H9 (cell line): Measurements from ENCODE around the gene UQCR10. TPM values are rescaled to one million over a fixed set of nuclear protein-coding genes. Genes with fewer than 3 reads are reported as not detected.

Source experiments
- DNase-seq: peaks from one replicate; pipeline ENCODE4 v3.0.0-alpha.2; 2017
- H2AFZ ChIP-seq: one replicate; pipeline ENCODE4 v1.6.1; 2013; ENCODE audit warnings: mild to moderate bottlenecking, low read length, control low read depth, moderate library complexity
- H2AK5ac ChIP-seq: 2 replicates; pipeline ENCODE4 v1.6.1; 2013; ENCODE audit warnings: low read length, control low read depth, mixed read lengths; ENCODE audit not compliant: insufficient read length
- H2BK120ac ChIP-seq: one replicate; pipeline ENCODE4 v1.6.1; 2013; ENCODE audit warnings: low read depth, mild to moderate bottlenecking, low read length, control low read depth, inconsistent platforms; ENCODE audit not compliant: poor library complexity, severe bottlenecking
- H2BK12ac ChIP-seq: 2 replicates; pipeline ENCODE4 v1.6.1; 2013; ENCODE audit warnings: low read length, control low read depth, mixed read lengths, low read depth; ENCODE audit not compliant: insufficient read length
- H2BK15ac ChIP-seq: 2 replicates; pipeline ENCODE4 v1.6.1; 2013; ENCODE audit warnings: low read depth, low read length, control low read depth
- H2BK20ac ChIP-seq: one replicate; pipeline ENCODE4 v1.6.1; 2013; ENCODE audit warnings: low read depth, mild to moderate bottlenecking, low read length, control low read depth, inconsistent platforms; ENCODE audit not compliant: poor library complexity, severe bottlenecking
- H2BK5ac ChIP-seq: 2 replicates; pipeline ENCODE4 v1.6.1; 2013; ENCODE audit warnings: low read length, control low read depth, mixed read lengths; ENCODE audit not compliant: insufficient read length
- H3K14ac ChIP-seq: 2 replicates; pipeline ENCODE4 v1.6.1; 2013; ENCODE audit warnings: low read length, control low read depth; ENCODE audit not compliant: insufficient read depth
- H3K18ac ChIP-seq: 2 replicates; pipeline ENCODE4 v1.6.1; 2013; ENCODE audit warnings: low read depth, mild to moderate bottlenecking, mixed read lengths, low read length, control low read depth; ENCODE audit not compliant: insufficient read length
- H3K23ac ChIP-seq: 2 replicates; pipeline ENCODE4 v1.6.1; 2013; ENCODE audit warnings: low read length, control low read depth, mixed read lengths, low read depth; ENCODE audit not compliant: insufficient read length
- H3K23me2 ChIP-seq: 2 replicates; pipeline ENCODE4 v1.6.1; 2013; ENCODE audit warnings: low read depth, mild to moderate bottlenecking, mixed read lengths, low read length, control low read depth; ENCODE audit not compliant: insufficient read length, poor library complexity, severe bottlenecking
- H3K27ac ChIP-seq: 2 replicates; pipeline ENCODE4 v1.5.1; 2013; ENCODE audit warnings: low read length, control low read depth, mixed read lengths, low read depth; ENCODE audit not compliant: insufficient read length
- H3K27me3 ChIP-seq: 2 replicates; pipeline ENCODE4 v1.6.1; 2013; ENCODE audit warnings: low read length, control low read depth, inconsistent platforms; ENCODE audit not compliant: insufficient read depth
- H3K4ac ChIP-seq: 2 replicates; pipeline ENCODE4 v1.6.1; 2013; ENCODE audit warnings: low read depth, mild to moderate bottlenecking, control low read depth, inconsistent platforms, low read length, moderate library complexity
- H3K4me1 ChIP-seq: 2 replicates; pipeline ENCODE4 v1.6.1; 2013; ENCODE audit warnings: low read length, control low read depth, inconsistent platforms; ENCODE audit not compliant: insufficient read depth
- H3K4me2 ChIP-seq: 2 replicates; pipeline ENCODE4 v1.6.1; 2013; ENCODE audit warnings: low read length, control low read depth, mixed read lengths; ENCODE audit not compliant: insufficient read length, insufficient read depth
- H3K56ac ChIP-seq: 2 replicates; pipeline ENCODE4 v1.6.1; 2013; ENCODE audit warnings: low read depth, mild to moderate bottlenecking, mixed read lengths, low read length, control low read depth; ENCODE audit not compliant: insufficient read length
- H3K79me1 ChIP-seq: 2 replicates; pipeline ENCODE4 v1.6.1; 2013; ENCODE audit warnings: low read depth, mild to moderate bottlenecking, moderate library complexity, low read length, control low read depth, inconsistent platforms; ENCODE audit not compliant: insufficient read depth, poor library complexity, severe bottlenecking
- H3K79me2 ChIP-seq: 2 replicates; pipeline ENCODE4 v1.6.1; 2013; ENCODE audit warnings: low read length, control low read depth, inconsistent platforms; ENCODE audit not compliant: insufficient read depth
- H3K9ac ChIP-seq: 2 replicates; pipeline ENCODE4 v1.6.1; 2013; ENCODE audit warnings: low read length, control low read depth, mixed read lengths; ENCODE audit not compliant: insufficient read length; ENCODE audit errors: extremely low read depth
- H3K9me3 ChIP-seq: one replicate; pipeline ENCODE4 v1.6.1; 2013; ENCODE audit warnings: low read depth, low read length, inconsistent platforms; ENCODE audit not compliant: control insufficient read depth
- H3T11ph ChIP-seq: one replicate; pipeline ENCODE4 v1.6.1; 2013; ENCODE audit warnings: mild to moderate bottlenecking, low read length, control low read depth, inconsistent platforms
- H4K20me1 ChIP-seq: one replicate; pipeline ENCODE4 v1.6.1; 2013; ENCODE audit not compliant: control insufficient read depth, insufficient read length, insufficient read depth
- H4K5ac ChIP-seq: 2 replicates; pipeline ENCODE4 v1.6.1; 2013; ENCODE audit warnings: low read depth, mild to moderate bottlenecking, mixed read lengths, low read length, control low read depth; ENCODE audit not compliant: insufficient read length
- H4K8ac ChIP-seq: replicated peaks from 2 replicates; pipeline ENCODE4 v1.6.1; 2013; ENCODE audit warnings: low read length, control low read depth, mixed read lengths, low read depth; ENCODE audit not compliant: insufficient read length
- H4K91ac ChIP-seq: 2 replicates; pipeline ENCODE4 v1.6.1; 2013; ENCODE audit warnings: low read depth, mild to moderate bottlenecking, moderate library complexity, mixed read lengths, low read length, control low read depth; ENCODE audit not compliant: insufficient read length
- H3K27ac Mint-ChIP-seq, 3 experiments: 2 replicates in 2 of 3; 3 replicates in 1 of 3; pipeline ENCODE4 v1.8.0; 2020 to 2021; ENCODE audit warnings: mixed read lengths in 3 of 3, mild to moderate bottlenecking in 1 of 3, moderate library complexity in 1 of 3
- H3K27me3 Mint-ChIP-seq: 2 replicates; pipeline ENCODE4 v1.8.0; 2021; ENCODE audit warnings: low read depth, mild to moderate bottlenecking, moderate library complexity, mixed read lengths
- H3K36me3 Mint-ChIP-seq, 3 experiments: 2 replicates in 2 of 3; 3 replicates in 1 of 3; pipeline ENCODE4 v1.8.0; 2020 to 2021; ENCODE audit warnings: low read depth in 3 of 3, mixed read lengths in 3 of 3; ENCODE audit not compliant: insufficient read depth in 1 of 3
- H3K4me1 Mint-ChIP-seq, 2 experiments: 2 replicates each; pipeline ENCODE4 v1.8.0; 2020; ENCODE audit warnings: mixed read lengths in 2 of 2
- H3K4me3 Mint-ChIP-seq, 2 experiments: 2 replicates in 1 of 2; 3 replicates in 1 of 2; pipeline ENCODE4 v1.8.0; 2020 to 2021; ENCODE audit warnings: mild to moderate bottlenecking in 2 of 2, mixed read lengths in 2 of 2, moderate library complexity in 1 of 2
- H3K9me3 Mint-ChIP-seq, 2 experiments: 2 replicates in 1 of 2; 3 replicates in 1 of 2; pipeline ENCODE4 v1.8.0; 2020; ENCODE audit warnings: mild to moderate bottlenecking in 2 of 2, mixed read lengths in 2 of 2, moderate library complexity in 1 of 2
- WGBS: extraction: QIAGEN DNeasy Blood & Tissue Kit; methylation state at CpG from one replicate; pipeline ENCODE4 v1.1.7; 2013; ENCODE audit warnings: missing lambda C conversion rate, low lambda C conversion rate, mixed read lengths; ENCODE audit not compliant: insufficient read length; ENCODE audit errors: extremely low coverage; 5-methylcytosine and 5-hydroxymethylcytosine counted together
- total RNA-seq: library from RNA; stranded (reverse); gene quantifications from 2 replicates; pipeline ENCODE4 v1.2.1, GENCODE V29; 2021
- TF ChIP-seq, protein P1 (sequence below): fragments of 200-600 bp; sonication (generic); conservative IDR thresholded peaks from 3 replicates; pipeline ENCODE4 v1.8.0; 2021; ENCODE audit warnings: antibody characterized with exemption, mild to moderate bottlenecking

Gene UQCR10
- total RNA-seq, 1 experiment from 2014 or later: 124 TPM

DNA sequence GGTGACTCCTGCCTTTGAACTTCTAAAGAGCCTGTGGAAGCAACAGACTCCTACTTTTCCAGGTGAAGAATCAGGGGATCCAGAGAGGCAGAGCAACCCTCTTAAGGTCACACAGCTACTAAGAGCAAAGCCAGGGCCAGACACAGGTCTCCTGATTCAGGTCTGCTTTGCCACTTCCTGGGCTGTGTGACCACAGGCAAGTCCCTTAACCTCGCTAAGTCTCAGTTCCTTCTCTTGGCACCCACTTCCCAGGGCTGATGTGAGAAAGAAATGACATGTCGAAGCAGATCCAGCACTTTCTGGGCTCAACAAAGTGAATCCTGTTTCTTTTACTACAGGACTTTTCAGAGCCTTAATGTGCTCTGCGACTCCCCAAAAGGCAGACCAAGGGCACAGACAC is 30.2 kb downstream of the UQCR10 start:
- no peak overlapping the region for H2AFZ ChIP-seq
- no peaks in the 10 kb centered on the region for H3K79me2 ChIP-seq
- H3K27ac ChIP-seq: no peak overlapping the region
- H3K18ac ChIP-seq: no peak overlapping the region
- H4K91ac ChIP-seq: no peak overlapping the region
- H2BK120ac ChIP-seq: no peak overlapping the region
- H3K27me3 Mint-ChIP-seq: no peaks in the 10 kb centered on the region
- no peak overlapping the region for H2BK5ac ChIP-seq
- H3K14ac ChIP-seq: no peak overlapping the region
- H3K4me1 Mint-ChIP-seq: peaks cover 6 to 16% of the 10 kb centered on the region in 2 experiments
- peaks cover 0 to 56% (median 6%) of the 10 kb centered on the region in 3 experiments; a peak in 4 of 7 replicates for H3K36me3 Mint-ChIP-seq
- no peaks in the 10 kb centered on the region for H3K4me1 ChIP-seq
- no peak overlapping the region for H2BK12ac ChIP-seq
- no peak overlapping the region for H3K9ac ChIP-seq
- H3K56ac ChIP-seq: no peak overlapping the region
- H4K8ac ChIP-seq: no peak overlapping the region
- H3K27ac Mint-ChIP-seq: no peak overlapping the region; a peak in 1 of 7 replicates
- H3K23ac ChIP-seq: no peak overlapping the region
- no CpG with 5 or more reads among the region's 3 CpGs for WGBS
- no peaks in the 10 kb centered on the region for H3K23me2 ChIP-seq
- no peak overlapping the region for H3T11ph ChIP-seq
- H2BK15ac ChIP-seq: no peak overlapping the region
- no peaks in the 10 kb centered on the region for H4K20me1 ChIP-seq
- H3K9me3 ChIP-seq: no peaks in the 10 kb centered on the region
- H3K4me2 ChIP-seq: no peak overlapping the region
- no peak overlapping the region for H3K4me3 Mint-ChIP-seq
- H3K79me1 ChIP-seq: no peaks in the 10 kb centered on the region
- TF ChIP-seq, protein P1, sequence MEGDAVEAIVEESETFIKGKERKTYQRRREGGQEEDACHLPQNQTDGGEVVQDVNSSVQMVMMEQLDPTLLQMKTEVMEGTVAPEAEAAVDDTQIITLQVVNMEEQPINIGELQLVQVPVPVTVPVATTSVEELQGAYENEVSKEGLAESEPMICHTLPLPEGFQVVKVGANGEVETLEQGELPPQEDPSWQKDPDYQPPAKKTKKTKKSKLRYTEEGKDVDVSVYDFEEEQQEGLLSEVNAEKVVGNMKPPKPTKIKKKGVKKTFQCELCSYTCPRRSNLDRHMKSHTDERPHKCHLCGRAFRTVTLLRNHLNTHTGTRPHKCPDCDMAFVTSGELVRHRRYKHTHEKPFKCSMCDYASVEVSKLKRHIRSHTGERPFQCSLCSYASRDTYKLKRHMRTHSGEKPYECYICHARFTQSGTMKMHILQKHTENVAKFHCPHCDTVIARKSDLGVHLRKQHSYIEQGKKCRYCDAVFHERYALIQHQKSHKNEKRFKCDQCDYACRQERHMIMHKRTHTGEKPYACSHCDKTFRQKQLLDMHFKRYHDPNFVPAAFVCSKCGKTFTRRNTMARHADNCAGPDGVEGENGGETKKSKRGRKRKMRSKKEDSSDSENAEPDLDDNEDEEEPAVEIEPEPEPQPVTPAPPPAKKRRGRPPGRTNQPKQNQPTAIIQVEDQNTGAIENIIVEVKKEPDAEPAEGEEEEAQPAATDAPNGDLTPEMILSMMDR: no peak
- H2AK5ac ChIP-seq: no peak overlapping the region
- DNase-seq: no peak
- H4K5ac ChIP-seq: no peak overlapping the region
- H3K9me3 Mint-ChIP-seq: no peaks in the 10 kb centered on the region
- no peak overlapping the region for H2BK20ac ChIP-seq
- H3K4ac ChIP-seq: no peak overlapping the region
- no peaks in the 10 kb centered on the region for H3K27me3 ChIP-seq
